NOMO-1 (cell line): ENCODE results near the gene TNS3.
"Not testable (repeated sequence)": the region's sequence is repeated elsewhere in the genome, so short reads cannot be mapped to it uniquely, and the experiment has no call there.

Experiments used
- DNase-seq, 2 experiments: peaks; one replicate each; lab custom pipeline; 2025; ENCODE audit not compliant: unreplicated experiment in 2 of 2; lab: John Stamatoyannopoulos, UW

The TNS3 gene

DNA sequence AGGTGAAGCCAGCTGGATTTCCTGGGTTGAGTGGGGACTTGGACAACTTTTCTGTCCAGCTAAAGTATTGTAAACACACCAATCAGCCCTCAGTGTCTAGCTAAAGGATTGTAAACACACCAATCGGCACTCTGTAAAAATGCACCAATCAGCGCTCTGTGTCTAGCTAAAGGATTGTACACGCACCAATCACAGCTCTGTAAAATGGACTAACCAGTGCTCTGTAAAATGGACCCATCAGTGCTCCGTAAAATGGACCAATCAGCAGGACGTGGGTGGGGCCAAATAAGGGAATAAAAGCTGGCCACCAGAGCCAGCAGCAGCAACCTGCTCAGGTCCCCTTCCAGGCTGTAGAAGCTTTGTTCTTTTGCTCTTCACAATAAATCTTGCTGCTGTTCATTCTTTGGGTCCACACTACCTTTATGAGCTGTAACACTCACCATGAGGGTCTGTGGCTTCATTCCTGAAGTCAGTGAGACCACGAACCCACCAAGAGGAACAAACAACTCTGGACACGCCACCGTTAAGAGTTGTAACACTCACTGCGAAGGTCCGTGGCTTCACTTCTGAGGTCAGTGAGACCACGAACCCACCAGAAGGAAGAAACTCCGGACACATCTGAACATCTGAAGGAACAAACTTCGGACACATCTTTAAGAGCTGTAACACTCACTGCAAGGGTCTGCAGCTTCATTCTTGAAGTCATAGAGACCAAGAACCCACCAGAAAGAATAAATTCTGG, 21.8 kb upstream of the TNS3 start:
- DNase-seq, result not testable (repeated sequence)

DNA sequence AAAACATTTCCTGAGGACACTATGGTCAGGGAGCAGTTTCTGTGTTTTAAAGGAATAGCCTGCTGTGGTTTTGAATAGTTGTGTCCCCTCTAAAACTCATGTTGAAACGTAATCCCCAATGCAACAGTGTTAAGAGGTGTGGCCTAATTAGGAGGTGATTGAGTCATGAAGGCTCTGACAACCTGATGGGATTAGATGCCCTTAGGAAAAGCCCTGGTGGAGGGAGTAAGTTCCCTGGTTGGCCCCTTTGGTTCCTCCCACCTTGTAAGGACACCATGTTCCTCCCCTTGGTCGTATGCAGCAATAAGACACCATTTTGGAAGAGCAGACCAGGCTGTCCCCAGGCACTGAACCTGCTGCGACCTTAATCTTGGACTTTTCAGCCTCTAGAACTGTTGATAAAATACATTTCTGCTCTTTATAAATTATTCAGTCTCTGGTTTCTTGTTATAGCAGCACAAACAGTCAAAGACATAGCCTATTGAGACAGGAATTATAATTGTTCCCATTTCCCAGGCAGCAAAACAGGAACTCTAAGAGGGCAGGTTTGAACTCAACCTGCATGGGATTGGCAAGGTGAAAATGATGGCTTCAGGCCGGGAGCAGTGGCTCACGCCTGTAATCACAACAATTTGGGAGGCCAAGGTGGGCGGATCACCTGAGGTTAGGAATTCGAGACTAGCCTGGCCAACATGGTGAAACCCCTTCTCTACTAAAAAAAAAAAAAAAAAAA, 20.5 kb upstream of the TNS3 start:
- no peak for DNase-seq

DNA sequence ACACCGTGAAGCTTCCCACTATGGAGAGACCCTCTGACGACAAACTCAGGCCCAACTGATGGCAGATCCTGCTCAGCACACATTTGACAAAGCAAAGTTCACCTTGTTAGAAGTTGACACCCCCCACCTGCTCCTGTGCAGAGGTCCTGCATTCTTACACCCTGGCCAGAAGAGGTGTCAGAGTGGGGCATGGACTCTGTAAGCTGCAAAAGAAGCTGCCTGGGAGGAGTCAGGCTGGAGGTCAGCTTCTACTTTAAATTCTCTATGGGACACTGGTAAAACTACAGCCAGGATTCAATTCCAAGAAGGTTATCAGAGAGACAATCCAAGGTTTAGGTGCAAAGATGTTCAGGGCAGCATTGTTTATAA, 20.0 kb upstream of the TNS3 start:
- no peak for DNase-seq

DNA sequence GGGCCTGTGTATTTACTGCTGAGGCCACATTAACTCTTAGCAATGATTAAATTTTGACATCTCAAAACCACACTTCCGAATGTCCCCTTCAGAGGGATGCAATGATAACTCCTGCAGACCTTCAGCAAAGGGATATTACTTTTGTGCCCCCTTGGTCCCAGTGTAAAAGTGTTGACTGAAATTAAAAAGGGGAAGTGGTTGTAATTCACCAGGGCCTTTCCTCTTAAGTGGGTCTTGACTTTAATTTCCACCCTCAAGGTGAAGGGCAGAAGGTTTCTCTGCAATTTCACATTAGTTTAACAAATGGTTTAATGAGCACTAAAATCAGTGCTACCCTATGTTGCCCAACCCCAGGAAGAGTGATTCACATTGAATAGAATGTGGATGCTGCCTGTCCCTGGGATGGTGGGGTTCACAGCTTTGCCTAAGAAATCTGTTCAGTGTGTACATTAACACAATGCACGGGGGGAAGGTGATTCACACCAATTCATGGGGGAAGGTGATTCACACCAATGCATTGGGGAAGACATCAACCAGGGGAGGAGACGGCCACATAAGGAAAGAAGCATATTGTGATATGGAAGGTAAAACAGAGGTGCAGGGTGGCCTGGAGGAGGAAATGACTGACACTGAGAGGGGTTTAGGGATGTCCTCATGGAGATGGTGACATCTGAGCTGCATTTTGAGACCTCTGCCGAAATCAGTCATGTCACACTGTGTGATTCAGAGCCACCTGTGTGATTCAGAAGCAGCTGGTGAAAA, 19.4 kb upstream of the TNS3 start:
- peak; percentile 59 to 84 for DNase-seq

DNA sequence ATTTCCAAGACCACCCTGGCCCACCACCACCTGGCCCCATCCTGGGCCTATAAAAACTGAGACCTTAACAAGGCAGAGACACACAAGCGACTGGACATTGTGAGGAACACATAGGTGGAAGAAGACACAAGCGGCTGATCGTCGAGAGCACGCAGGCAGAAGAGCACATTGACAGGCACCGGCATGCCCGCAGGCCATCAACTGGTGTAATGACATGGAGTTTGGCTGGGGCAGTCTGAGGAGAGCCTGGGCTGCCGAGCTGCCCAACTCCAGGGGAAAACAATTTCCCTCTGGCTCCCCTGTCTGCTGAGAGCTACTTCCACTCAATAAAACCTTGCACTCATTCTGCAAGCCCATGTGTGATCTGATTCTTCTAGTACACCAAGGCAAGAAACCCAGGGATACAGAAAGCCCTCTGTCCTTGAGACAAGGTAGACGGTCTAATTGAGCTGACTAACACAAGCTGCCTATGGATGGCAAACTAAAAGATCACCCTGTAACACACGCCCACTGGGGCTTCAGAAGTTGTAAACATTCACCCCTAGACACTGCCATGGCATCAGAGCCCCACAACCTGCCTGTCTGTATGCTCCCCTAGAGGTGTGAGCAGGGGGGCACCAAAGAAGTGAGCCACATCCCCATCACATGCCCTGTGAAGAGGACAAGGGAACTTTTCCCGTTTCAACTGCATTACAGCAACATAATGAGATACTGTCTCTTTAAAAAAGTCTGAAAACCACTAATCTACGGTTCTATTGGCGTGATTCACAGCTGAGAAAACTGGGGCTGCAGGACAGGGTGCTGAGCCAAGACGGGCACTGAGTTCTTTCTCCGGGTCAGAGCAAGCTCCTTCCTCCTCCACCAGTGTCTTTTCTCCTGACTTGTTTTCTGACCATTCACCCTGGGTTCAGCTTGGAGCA, 18.5 kb upstream of the TNS3 start:
- peak in 1 of 2 experiments; percentile 84 for DNase-seq

DNA sequence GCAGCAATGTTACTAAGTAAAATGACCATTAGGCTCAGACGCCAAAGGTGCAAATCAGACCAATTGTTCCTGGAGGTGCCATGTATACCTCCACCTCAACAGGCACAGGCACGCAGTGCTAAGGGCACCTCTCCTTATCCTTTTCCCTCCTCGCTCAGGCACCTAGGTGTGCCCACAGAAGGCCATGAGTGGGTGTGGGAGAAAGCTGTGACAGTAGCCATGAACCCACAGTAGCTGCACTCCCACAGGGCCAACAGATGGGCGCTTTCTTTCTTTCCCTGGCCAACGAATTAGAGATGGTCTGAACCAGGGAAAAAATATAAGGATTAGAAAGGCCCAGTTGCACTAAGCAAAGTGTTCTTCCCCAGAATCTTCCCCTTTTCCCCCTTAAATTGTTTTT, 15.5 kb upstream of the TNS3 start:
- no peak for DNase-seq

DNA sequence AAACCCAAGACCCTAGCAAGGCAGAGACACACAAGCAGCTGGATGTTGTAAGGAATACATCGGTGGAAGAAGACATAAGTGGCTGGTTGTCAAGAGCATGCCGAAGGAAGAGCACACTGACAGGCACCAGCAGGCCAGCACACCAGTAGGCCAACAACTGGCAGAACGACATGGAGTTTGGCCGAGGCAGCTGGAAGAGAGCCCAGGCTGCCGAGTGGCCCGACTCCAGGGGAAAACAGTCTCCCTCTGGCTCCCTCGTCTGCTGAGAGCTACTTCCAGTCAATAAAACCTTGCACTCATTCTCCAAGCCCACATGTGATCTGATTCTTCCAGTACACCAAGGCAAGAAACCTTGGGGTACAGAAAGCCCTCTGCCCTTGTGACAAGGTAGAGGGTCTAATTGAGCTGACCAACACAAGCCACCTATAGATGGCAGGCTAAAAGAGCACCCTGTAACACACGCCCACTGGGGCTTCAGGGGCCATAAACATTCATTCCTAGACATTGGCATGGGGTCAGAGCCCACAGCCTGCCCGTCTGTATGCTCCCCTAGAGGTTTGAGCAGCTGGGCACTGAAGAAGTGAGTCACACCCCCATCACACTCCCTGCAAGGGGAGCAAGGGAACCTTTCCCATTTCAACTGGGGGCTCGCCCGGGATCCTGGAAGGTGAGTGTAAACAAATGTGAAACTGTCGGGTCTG, 14.7 kb upstream of the TNS3 start:
- no peak for DNase-seq

DNA sequence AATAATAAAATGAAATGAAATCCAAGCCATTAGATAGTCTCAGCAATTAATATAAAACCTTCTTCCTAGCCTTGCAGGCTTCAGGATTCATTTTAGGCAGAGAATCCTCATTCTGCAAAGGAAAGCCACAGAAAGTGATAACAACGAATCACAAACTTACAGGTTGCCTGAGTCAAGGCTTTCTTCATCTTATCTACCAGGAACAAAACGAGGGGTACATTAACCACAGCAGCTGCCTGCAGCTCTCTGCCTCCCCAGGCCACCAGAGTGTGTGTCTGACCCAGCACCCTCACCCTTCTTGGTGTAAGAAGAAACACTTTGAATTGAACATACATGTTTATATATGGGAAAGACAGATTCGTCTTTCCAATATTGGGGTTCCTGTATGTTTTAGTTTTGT, 12.5 kb upstream of the TNS3 start:
- DNase-seq, result no peak

DNA sequence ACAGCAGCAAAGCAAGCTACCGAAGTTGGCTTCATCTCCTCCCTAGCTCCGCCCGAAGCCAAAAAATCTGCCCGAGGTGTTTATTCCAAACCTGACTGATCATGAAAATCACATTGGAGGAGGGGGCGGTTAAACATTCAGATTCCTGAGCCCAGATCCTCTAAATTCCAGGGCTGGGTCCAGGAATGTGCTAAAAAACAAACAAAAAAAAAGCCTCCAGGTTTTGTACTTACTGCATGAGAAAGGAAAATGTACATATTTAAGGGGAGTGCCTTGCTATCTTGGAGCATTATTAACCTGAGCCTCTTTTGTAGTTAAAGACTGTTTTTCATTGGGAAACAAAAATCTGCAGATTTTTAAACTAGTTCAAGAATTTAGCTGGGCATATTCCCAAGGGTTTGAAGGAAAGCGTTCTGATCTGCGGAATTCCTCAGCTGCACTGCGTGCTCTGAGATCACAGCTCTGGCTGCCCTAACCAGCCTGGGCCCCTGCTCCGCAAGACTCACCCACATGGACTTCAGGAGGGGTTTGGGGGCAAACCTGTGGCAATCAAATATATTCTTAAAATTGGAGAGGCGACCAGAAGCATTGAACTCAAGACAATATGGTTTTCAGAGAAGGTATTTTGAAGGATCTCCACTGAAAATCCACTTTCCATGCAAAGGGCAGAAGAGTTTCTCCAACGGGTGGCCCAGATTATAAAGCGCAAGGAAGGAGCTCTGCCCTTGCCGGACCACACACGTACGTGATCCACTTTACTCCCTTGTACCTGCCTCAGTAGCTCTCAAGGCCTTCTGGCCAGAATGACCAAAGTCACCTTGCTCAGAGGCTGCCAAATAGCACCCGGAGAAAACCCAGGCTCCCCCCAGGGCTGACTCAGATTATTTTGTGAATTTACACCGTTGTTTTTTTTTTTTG, 10.0 kb upstream of the TNS3 start:
- no peak for DNase-seq

DNA sequence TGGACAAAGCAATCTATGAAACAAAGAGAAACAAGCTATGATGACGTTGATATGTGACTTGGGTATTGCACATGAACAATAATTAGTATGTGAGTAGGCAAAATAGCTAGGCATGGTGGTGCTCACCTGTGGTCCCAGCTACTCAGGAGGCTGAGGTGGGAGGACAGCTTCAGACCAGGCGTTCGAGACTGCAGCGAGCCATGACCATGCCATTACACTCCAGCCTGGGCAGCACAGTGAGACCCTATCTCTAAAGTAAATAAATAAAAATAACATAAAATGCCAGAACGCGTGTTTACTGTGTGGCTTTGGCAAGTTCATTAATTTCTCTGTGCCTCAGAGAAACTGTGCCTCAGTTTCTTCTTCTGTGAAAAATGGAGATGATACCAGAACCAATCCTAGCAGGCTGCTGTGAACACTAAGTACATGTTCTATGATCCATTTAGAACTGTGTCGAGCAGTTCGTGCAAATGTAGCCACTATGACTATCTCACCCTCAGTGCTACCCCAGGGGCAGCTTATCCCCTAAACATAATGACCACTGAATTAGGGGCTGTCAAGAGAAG, 9.3 kb upstream of the TNS3 start:
- DNase-seq, result no peak

DNA sequence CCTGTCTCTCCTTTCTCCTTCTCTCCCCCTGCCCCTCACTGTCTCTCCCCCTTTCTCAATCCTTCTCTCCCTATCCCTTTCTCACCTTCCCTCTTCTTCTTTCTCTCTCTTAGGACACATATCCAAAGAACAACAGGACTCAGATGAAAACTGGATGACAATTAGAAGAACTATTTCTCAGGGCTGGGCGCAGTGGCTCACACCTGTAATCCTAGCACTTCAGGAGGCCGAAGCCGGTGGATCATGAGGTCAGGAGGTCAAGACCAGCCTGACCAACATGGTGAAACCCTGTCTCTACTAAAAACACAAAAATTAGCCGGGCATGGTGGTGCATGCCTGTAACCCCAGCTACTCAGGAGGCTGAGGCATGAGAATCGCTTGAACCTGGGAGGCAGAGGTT, 8.3 kb upstream of the TNS3 start:
- DNase-seq, result not testable (repeated sequence)

DNA sequence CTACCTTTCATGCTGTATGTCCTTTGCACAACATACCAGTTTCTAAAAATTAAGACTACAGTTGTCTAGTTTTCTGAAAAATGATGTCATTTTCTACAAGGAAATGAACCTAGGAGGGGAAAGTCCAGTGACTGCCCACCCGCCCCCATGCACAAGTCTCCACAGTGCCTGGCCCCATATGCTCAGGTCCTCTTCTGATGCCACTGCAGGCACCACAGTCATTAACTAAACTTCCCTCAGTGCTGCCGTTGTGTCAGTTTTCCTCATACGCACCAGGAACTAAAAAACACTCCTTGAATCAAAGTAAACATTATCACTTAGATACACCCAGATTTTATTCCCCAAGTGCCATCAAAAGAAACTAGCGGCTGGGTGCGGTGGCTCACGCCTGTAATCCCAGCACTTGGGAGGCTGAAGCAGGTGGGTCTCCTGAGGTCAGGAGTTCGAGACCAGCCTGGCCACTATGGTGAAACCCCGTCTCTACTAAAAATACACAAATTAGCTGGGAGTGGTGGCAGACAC, 6.9 kb upstream of the TNS3 start:
- DNase-seq, result no peak

DNA sequence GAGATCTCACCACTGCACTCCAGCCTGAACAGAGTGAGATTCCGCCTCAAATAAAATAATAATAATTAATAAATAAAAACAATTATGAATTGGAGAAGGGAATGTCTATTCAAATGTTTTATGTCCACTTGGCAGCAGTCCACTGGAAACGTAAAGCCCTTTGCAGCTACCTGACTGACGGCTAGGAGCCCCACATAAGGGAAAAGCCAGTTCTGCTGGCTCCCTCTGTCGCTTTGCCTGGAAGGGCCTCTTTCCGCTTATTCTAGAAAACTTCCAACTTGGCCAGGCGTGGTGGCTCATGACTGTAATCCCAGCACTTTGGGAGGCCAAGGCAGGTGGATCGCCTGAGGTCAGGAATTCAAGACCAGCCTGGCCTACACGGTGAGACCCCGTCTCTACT, 6.1 kb upstream of the TNS3 start:
- DNase-seq, result no peak

DNA sequence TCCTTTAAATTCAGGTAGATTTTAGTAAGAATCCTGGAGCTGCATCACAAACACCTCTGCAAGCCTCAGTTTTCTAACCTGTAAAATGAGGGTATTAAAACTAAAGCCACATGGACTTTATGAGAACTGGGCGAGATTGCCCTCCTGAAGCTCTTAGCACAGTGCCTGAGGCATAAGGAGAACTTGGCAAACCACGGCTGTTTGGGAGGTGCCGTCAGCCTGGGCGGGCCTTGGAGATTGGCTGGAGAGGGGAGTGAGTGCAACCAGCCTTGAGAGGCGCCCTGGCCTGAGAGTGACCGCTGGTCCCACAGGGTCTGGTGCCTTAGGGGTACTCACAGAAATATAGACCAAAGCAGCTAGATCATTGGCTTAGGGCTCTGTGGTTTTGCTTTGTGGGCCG, 5.4 kb upstream of the TNS3 start:
- no peak for DNase-seq

DNA sequence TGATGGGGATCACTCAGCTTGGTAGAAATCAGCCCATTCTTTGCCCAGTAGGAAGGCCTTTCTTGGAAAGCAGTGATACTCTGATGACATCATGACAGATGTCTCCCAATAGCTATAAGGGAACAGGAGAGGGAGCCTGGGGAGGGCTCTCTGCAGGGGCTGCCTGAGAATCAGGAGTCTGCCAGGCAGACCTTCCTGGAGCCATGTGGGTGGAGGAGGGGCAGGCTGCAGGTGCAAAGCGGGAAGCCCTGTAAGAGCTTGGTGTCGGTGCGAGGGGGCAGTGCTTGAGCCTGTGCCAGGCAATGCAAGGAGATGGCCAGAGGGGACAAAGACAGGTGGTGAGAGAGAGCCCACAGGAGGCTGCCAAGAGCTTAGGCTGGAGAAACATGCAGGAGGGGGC, 5.0 kb upstream of the TNS3 start:
- DNase-seq, result no peak

DNA sequence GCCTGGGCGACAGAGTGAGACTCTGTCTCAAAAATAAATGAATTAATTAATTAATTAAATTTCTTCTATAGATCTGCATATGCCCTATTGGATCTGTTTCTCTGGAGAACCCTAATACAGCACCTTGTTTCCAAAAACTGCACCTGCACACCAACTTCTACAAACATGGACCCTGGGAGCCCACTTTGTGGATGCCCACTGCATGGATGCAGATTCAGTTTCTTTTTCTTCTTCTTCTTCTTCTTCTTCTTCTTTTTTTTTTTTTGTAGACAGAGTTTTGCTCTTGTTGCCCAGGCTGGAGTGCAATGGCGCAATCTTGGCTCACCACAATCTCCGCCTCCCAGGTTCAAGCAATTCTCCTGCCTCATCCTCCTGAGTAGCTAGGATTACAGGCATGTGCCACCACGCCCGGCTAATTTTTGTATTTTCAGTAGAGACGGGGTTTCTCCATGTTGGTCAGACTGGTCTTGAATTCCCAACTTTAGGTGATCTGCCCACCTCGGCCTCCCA, 4.3 kb upstream of the TNS3 start:
- peak; percentile 14 to 55 for DNase-seq

DNA sequence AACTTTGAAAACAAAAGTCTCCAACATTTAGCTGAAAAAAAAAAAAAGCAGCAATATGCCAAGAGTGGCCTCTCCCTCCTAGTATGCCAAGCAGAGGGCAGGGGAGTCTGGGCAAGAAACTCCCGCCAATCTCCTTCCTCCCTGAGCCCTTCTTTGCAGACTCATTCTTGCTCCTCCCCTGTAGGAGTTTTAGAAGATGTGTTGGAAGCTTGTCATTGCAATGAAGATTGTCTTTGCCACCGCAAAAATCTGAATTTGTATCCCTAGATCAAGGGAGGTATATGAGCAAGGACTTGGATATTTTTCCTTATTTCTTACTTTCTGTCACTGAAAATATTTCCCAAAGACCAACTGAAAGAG, 2.6 kb upstream of the TNS3 start:
- no peak for DNase-seq

DNA sequence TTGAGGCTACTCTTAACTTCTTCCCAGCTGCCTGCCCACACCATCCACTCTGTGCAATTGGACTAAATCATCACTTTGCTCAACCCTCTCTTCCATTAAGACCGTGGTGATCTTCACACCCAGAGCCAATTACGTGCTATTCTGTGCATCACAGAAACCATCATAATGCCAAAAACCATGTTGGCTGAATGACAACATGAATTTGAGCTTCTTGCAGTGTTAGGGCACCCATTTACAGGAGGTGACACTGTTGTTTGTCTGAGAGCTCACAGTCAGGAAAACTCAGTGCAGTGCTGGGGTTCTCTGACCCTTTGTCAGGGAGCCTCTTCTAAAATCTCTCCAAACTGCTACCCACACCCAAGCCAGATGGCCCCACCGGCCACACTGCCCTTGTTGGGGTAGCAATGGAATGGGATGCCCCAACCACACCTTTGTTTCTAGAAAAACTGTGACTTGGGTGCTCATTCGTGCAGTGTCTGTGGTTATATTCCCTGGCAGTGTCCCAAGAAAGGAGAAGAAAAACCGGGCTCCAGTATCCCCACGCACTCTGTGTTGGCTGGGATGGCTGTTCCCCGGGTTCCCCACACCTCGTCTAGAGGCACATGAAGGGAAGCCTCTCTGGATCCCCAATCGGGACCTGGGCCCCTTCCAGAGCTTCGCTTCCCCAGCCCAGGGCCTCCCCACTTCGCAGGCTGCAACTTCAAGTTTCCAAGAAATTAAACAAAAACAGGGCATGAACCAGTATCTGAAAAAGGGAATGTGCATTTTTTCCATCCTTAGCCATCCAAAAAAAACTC, 2.0 kb upstream of the TNS3 start:
- no peak for DNase-seq
